ENCODE data around the gene KNDC1.

DNA sequence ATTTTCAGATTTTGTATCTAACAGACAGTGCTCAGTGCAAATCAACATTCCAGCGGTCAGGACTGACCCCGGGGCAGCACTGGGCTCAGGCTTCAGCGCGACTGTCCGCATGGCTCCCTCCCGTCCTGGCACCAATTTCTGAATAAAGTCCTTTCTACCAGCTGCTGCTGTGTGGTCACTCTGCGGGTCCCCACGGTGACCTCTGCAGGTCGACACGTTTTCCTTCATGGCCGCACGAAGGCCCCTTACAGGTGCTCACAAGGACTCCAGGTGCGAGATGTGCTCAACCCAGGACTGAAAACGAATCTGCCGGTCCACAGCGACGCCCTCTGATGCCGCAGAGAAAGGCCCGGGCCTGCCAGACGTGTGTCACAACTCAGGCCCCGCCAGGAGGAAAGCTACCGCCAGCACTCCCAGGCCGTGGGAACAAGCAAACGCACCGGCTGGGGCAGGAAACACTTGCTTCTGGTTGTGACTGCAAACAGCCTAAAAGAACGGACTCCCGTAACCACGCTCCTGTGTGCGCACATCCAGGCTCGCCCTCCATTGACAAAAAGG lies 66.3 kb downstream of the KNDC1 start:
- TF ChIP-seq, protein P1, sequence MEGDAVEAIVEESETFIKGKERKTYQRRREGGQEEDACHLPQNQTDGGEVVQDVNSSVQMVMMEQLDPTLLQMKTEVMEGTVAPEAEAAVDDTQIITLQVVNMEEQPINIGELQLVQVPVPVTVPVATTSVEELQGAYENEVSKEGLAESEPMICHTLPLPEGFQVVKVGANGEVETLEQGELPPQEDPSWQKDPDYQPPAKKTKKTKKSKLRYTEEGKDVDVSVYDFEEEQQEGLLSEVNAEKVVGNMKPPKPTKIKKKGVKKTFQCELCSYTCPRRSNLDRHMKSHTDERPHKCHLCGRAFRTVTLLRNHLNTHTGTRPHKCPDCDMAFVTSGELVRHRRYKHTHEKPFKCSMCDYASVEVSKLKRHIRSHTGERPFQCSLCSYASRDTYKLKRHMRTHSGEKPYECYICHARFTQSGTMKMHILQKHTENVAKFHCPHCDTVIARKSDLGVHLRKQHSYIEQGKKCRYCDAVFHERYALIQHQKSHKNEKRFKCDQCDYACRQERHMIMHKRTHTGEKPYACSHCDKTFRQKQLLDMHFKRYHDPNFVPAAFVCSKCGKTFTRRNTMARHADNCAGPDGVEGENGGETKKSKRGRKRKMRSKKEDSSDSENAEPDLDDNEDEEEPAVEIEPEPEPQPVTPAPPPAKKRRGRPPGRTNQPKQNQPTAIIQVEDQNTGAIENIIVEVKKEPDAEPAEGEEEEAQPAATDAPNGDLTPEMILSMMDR (IDR thresholded peaks at IDR 0.05; ENCODE audit: low read length) = no peak
- no peak for TF ChIP-seq EZH2phosphoT487 (IDR thresholded peaks at IDR 0.05; ENCODE audit: low read length)
- no peak for TF ChIP-seq EZH2 (optimal IDR thresholded peaks at IDR 0.05; ENCODE audit: low read depth, low read length)

Data from MM.1S (cell line).